HepG2 (cell line): Measurements from ENCODE around the gene PPP1R9A. TPM values are rescaled to one million over a fixed set of nuclear protein-coding genes. Genes with fewer than 3 reads are reported as not detected.

Experiments used
- ELF3 ChIP-seq: IDR thresholded peaks from 2 replicates; pipeline ENCODE4 v1.6.1; 2016; ENCODE audit warnings: missing genetic modification reagents, missing compliant biosample characterization
- MXI1 ChIP-seq: IDR thresholded peaks from 3 replicates; pipeline ENCODE4 v1.6.1; 2012; ENCODE audit warnings: low read depth, low read length, inconsistent platforms, borderline replicate concordance
- PAX8 ChIP-seq: sonication (generic); formaldehyde crosslinking; IDR thresholded peaks from 2 replicates; pipeline ENCODE4 v1.8.0; 2022; ENCODE audit warnings: mild to moderate bottlenecking, missing genetic modification reagents, borderline replicate concordance
- RFXAP ChIP-seq: sonication (generic); formaldehyde crosslinking; IDR thresholded peaks from 2 replicates; pipeline ENCODE4 v1.4.0; 2020; ENCODE audit warnings: missing genetic modification reagents, borderline replicate concordance
- SRSF9 ChIP-seq: fragments of 200-400 bp; formaldehyde crosslinking; IDR thresholded peaks from 2 replicates; pipeline ENCODE4 v1.6.1; 2018; ENCODE audit warnings: borderline replicate concordance, mild to moderate bottlenecking, low read depth, low read length; ENCODE audit not compliant: insufficient read depth, poor library complexity, severe bottlenecking
- ZFAT ChIP-seq: sonication (generic); formaldehyde crosslinking; conservative IDR thresholded peaks from 2 replicates; pipeline ENCODE4 v1.8.1; 2023; ENCODE audit warnings: missing genetic modification reagents, inconsistent platforms
- ZNF615 ChIP-seq: sonication (generic); formaldehyde crosslinking; IDR thresholded peaks from 2 replicates; pipeline ENCODE4 v1.5.0; 2020; ENCODE audit warnings: mild to moderate bottlenecking, missing genetic modification reagents, borderline replicate concordance
- ZNF891 ChIP-seq: sonication (generic); formaldehyde crosslinking; IDR thresholded peaks from 2 replicates; pipeline ENCODE4 v1.5.0; 2020; ENCODE audit warnings: mild to moderate bottlenecking, missing genetic modification reagents
- polyA plus RNA-seq, 8 experiments: library from polyadenylated mRNA; depleted of rRNA in 3 of 8; stranded (reverse) in 7 of 8; unstranded in 1 of 8; fragments of >200 nt; fragmentation: Illumina TruSeq in 4 of 8; extraction: Trizol in 4 of 8; gene quantifications; 2 replicates each; pipeline versions ENCODE4 v1.2.1 to v1.2.3, GENCODE V29; 2011 to 2016; ENCODE audit warnings: low read depth in 4 of 8, missing spikeins in 1 of 8, mixed read lengths in 1 of 8; ENCODE audit not compliant: insufficient read depth in 1 of 8
- total RNA-seq, 5 experiments: library from RNA; depleted of rRNA; stranded (reverse); fragments of >200 nt; fragmentation: Illumina TruSeq; extraction: Trizol; gene quantifications; 2 replicates each; pipeline ENCODE4 v1.2.3, GENCODE V29; 2016; ENCODE audit warnings: low read depth in 1 of 5
- TF ChIP-seq, protein P1 (sequence below): sonication (generic); formaldehyde crosslinking; conservative IDR thresholded peaks from 2 replicates; pipeline ENCODE4 v1.8.0; 2022; ENCODE audit warnings: low read depth, missing genetic modification reagents
- TF ChIP-seq, protein P2 (sequence below): sonication (generic); formaldehyde crosslinking; IDR thresholded peaks from 2 replicates; pipeline ENCODE4 v1.5.1; 2020; ENCODE audit warnings: mild to moderate bottlenecking, missing genetic modification reagents, moderate library complexity
- TF ChIP-seq, protein P3 (sequence below): sonication (generic); formaldehyde crosslinking; IDR thresholded peaks from 2 replicates; pipeline ENCODE4 v1.5.0; 2020; ENCODE audit warnings: missing genetic modification reagents
- TF ChIP-seq, protein P4 (sequence below): sonication (generic); formaldehyde crosslinking; IDR thresholded peaks from 2 replicates; pipeline ENCODE4 v1.4.0; 2020; ENCODE audit warnings: missing genetic modification reagents
- TF ChIP-seq, protein P5 (sequence below): IDR thresholded peaks from 2 replicates; pipeline ENCODE4 v1.6.1; 2016; ENCODE audit warnings: missing genetic modification reagents, missing compliant biosample characterization

PPP1R9A gene
- total and polyA plus RNA-seq, 2 of the 13 experiments (the other 11 are each of a cell fraction or from before 2014, with no cell fraction given), result 11.4 to 31.9 TPM

DNA sequence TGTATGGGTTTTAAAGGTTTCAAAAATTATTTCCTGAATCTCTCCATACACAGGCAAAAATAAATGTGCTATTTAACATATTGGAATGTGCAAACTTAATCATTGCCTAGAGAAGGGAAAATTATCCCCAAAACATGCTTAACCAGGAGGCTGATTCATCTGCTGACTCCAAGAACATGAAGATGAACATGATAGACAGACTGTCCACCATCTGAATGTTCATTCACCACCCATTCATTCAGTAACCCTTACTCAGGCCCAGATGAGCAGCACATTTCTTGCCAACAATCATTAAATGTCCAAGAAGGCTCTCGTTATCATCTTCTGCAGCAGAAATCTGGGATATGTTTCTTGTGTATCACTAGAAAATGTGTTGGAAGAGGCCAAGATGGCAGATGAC lies 110.6 kb downstream of the PPP1R9A start (continued):
- TF ChIP-seq, protein P1, sequence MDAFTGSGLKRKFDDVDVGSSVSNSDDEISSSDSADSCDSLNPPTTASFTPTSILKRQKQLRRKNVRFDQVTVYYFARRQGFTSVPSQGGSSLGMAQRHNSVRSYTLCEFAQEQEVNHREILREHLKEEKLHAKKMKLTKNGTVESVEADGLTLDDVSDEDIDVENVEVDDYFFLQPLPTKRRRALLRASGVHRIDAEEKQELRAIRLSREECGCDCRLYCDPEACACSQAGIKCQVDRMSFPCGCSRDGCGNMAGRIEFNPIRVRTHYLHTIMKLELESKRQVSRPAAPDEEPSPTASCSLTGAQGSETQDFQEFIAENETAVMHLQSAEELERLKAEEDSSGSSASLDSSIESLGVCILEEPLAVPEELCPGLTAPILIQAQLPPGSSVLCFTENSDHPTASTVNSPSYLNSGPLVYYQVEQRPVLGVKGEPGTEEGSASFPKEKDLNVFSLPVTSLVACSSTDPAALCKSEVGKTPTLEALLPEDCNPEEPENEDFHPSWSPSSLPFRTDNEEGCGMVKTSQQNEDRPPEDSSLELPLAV (CRISPR knock-in tag), result no peak
- no peak for TF ChIP-seq PAX8 (CRISPR knock-in tag)
- TF ChIP-seq, protein P2, sequence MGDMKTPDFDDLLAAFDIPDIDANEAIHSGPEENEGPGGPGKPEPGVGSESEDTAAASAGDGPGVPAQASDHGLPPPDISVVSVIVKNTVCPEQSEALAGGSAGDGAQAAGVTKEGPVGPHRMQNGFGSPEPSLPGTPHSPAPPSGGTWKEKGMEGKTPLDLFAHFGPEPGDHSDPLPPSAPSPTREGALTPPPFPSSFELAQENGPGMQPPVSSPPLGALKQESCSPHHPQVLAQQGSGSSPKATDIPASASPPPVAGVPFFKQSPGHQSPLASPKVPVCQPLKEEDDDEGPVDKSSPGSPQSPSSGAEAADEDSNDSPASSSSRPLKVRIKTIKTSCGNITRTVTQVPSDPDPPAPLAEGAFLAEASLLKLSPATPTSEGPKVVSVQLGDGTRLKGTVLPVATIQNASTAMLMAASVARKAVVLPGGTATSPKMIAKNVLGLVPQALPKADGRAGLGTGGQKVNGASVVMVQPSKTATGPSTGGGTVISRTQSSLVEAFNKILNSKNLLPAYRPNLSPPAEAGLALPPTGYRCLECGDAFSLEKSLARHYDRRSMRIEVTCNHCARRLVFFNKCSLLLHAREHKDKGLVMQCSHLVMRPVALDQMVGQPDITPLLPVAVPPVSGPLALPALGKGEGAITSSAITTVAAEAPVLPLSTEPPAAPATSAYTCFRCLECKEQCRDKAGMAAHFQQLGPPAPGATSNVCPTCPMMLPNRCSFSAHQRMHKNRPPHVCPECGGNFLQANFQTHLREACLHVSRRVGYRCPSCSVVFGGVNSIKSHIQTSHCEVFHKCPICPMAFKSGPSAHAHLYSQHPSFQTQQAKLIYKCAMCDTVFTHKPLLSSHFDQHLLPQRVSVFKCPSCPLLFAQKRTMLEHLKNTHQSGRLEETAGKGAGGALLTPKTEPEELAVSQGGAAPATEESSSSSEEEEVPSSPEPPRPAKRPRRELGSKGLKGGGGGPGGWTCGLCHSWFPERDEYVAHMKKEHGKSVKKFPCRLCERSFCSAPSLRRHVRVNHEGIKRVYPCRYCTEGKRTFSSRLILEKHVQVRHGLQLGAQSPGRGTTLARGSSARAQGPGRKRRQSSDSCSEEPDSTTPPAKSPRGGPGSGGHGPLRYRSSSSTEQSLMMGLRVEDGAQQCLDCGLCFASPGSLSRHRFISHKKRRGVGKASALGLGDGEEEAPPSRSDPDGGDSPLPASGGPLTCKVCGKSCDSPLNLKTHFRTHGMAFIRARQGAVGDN (CRISPR knock-in tag), result no peak
- TF ChIP-seq, protein P3, sequence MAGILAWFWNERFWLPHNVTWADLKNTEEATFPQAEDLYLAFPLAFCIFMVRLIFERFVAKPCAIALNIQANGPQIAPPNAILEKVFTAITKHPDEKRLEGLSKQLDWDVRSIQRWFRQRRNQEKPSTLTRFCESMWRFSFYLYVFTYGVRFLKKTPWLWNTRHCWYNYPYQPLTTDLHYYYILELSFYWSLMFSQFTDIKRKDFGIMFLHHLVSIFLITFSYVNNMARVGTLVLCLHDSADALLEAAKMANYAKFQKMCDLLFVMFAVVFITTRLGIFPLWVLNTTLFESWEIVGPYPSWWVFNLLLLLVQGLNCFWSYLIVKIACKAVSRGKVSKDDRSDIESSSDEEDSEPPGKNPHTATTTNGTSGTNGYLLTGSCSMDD (CRISPR knock-in tag), result no peak
- TF ChIP-seq SRSF9, result no peak
- TF ChIP-seq ZFAT, result no peak
- no peak for TF ChIP-seq MXI1
- TF ChIP-seq ZNF891 (CRISPR knock-in tag), result no peak
- TF ChIP-seq RFXAP (CRISPR knock-in tag), result no peak
- TF ChIP-seq, protein P4, sequence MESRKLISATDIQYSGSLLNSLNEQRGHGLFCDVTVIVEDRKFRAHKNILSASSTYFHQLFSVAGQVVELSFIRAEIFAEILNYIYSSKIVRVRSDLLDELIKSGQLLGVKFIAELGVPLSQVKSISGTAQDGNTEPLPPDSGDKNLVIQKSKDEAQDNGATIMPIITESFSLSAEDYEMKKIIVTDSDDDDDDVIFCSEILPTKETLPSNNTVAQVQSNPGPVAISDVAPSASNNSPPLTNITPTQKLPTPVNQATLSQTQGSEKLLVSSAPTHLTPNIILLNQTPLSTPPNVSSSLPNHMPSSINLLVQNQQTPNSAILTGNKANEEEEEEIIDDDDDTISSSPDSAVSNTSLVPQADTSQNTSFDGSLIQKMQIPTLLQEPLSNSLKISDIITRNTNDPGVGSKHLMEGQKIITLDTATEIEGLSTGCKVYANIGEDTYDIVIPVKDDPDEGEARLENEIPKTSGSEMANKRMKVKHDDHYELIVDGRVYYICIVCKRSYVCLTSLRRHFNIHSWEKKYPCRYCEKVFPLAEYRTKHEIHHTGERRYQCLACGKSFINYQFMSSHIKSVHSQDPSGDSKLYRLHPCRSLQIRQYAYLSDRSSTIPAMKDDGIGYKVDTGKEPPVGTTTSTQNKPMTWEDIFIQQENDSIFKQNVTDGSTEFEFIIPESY, result no peak
- TF ChIP-seq, protein P5, sequence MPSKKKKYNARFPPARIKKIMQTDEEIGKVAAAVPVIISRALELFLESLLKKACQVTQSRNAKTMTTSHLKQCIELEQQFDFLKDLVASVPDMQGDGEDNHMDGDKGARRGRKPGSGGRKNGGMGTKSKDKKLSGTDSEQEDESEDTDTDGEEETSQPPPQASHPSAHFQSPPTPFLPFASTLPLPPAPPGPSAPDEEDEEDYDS (CRISPR knock-in tag), result no peak
- no peak for TF ChIP-seq ZNF615 (CRISPR knock-in tag)
- TF ChIP-seq ELF3 (CRISPR knock-in tag), result no peak
